D721Med (cell line): ENCODE results near the gene JAK3.
"Not testable (repeated sequence)": the region's sequence is repeated elsewhere in the genome, so short reads cannot be mapped to it uniquely, and the experiment has no call there.

Source experiments
- DNase-seq: peaks from one replicate; pipeline ENCODE4 v3.0.0; 2011; ENCODE audit warnings: low spot score; ENCODE audit not compliant: insufficient read length
- FAIRE-seq: peaks from 2 replicates; lab custom pipeline; 2011; peaks lifted over from hg19 to GRCh38; lab: Jason Lieb, UNC
- TF ChIP-seq, protein P1 (sequence below): IDR thresholded peaks from 2 replicates; pipeline ENCODE4 v1.5.1; 2012; ENCODE audit warnings: mild to moderate bottlenecking, control low read depth; ENCODE audit not compliant: insufficient read depth; ENCODE audit errors: missing control alignments

The JAK3 gene

DNA sequence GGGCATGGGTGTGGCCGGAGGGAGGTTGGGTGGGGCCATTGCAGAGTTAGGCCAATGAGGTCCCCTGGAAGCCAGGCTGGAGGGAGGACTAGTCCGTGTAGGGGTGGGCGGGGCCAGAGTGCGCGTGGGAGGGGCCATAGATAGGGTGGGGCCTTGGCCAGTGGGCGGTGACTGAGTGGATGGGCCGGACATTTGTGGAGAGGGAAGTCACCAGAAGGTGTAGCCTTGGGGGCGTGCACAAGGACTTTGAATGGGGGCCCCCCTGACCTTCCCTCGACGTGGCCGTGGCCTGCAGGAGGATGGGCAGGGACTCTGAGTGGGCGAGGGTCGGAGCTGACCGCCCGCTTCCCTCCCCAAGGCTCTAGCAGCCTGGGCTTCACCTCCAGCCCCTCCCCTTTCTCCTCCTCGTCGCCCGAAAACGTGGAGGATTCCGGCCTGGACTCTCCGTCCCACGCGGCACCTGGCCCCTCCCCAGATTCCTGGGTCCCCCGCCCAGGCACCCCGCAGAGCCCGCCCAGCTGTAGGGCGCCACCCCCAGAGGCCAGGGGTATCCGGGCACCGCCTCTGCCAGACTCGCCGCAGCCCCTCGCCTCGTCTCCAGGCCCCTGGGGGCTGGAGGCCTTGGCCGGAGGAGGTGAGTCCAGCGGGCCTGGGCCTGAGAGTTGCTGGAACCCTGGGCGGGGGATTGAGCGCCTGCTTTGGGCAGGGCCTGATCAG, 69.4 kb downstream of the JAK3 start:
- DNase-seq, result no peak
- TF ChIP-seq, protein P1, sequence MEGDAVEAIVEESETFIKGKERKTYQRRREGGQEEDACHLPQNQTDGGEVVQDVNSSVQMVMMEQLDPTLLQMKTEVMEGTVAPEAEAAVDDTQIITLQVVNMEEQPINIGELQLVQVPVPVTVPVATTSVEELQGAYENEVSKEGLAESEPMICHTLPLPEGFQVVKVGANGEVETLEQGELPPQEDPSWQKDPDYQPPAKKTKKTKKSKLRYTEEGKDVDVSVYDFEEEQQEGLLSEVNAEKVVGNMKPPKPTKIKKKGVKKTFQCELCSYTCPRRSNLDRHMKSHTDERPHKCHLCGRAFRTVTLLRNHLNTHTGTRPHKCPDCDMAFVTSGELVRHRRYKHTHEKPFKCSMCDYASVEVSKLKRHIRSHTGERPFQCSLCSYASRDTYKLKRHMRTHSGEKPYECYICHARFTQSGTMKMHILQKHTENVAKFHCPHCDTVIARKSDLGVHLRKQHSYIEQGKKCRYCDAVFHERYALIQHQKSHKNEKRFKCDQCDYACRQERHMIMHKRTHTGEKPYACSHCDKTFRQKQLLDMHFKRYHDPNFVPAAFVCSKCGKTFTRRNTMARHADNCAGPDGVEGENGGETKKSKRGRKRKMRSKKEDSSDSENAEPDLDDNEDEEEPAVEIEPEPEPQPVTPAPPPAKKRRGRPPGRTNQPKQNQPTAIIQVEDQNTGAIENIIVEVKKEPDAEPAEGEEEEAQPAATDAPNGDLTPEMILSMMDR, result no peak
- no peak for FAIRE-seq

DNA sequence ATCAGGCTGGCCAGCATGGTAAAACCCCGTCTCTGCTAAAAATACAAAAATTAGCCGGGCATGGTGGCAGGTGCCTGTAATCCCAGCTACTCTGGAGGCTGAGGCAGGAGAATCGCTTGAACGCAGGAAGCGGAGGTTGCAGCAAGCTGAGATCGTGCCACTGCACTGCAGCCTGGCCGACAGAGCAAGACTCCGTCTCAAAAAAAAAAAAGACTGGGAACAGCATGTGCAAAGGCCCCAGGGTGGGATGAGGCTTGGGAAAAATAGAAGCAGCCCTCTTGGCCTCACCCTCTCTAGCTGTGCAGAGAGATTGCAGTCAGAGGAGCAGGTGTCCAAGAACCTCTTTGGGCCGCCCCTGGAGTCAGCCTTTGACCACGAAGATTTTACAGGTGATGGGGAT, 69.9 kb downstream of the JAK3 start:
- not testable (repeated sequence) for FAIRE-seq, DNase-seq

DNA sequence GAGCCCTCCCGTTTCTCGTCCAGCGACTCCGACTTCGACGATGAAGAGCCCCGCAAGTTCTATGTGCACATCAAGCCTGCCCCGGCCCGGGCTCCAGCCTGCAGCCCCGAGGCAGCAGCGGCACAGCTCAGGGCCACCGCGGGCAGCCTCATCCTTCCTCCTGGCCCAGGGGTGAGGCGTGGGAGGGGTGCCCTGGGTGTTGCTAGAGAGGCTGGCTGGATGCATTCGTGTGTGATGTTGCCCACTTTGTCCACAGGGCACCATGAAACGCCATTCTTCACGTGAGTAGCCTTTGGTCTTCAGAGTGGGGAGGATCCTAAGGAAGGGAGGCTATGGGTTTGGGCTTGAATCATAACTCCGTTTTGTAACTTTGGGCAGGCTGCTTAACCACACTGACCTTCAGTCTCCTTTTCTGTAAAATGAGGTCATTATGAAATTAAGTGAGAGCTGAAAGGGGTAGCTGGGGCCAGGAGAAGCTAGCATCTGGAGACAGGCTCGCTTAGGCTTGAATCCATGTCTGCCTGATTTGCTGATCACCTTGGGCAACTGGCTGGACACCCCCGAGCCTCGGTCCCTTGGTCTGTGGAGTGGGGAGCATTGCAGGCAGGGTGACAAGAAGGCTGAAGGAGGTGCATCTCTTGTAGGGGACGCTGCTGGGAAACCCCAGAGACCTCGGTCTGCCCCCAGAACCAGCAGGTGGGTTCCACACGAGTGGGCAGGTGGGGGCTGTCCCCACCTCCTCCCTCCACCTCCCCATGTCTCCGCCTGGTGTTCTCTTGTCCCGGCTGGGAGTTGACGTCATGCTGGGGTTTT, 71.6 kb downstream of the JAK3 start:
- DNase-seq, result no peak
- FAIRE-seq, result no peak
- TF ChIP-seq, protein P1, result no peak

DNA sequence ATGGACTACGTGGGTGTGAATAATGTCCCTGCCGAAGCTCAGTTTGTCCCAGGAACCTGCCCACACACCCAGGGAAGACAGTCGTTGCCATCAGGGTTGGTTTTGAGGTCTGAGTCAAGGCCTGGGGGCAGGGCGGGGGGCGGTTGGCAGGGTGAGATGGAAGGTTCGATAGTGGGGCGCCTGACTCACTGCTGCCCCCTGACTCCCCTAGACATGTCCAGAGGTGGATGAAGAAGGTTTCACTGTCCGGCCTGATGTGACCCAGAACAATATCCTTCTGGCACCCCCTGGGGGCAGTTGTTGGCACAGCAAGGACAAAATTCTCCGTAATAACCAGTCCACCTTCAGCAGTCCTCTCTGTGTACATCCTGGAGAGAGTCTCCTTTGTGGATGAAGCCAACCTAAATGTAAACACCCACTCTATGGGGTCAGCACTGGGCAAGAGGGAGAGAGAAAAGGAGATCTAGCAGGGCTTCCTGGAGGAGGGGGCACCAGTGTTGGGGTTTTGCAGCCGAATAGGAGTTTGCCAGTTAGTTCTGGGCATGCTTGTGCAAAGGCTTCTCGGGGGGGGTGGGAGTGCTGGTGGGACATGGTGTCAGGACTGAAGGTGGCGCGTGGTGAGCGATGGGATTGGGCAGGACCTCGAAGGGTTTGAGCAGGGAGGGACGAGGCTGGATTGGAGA, 72.4 kb downstream of the JAK3 start:
- no peak for DNase-seq
- no peak for FAIRE-seq
- TF ChIP-seq, protein P1, result peak; percentile 46
